Ascending aorta (tissue), 2 donors: Measurements from ENCODE around the gene TTC13. TPM values are rescaled to one million over a fixed set of nuclear protein-coding genes. Genes with fewer than 3 reads are reported as not detected.

Experiments
- DNase-seq, 2 donors: peaks; one replicate each; pipeline ENCODE4 v3.0.0-alpha.2; 2019; ENCODE audit warnings: low spot score in 2 of 2
- H3K27ac ChIP-seq, 2 donors: fragments of 200-600 bp; sonication (generic); one replicate each; pipeline ENCODE4 v1.5.1; 2016 to 2017; ENCODE audit warnings: mild to moderate bottlenecking in 1 of 2
- H3K27me3 ChIP-seq: fragments of 200-600 bp; sonication (generic); one replicate; pipeline ENCODE4 v1.5.1; 2017
- H3K36me3 ChIP-seq, 2 donors: fragments of 200-600 bp; sonication (generic); one replicate each; pipeline ENCODE4 v1.5.1; 2016
- H3K4me1 ChIP-seq, 2 donors: fragments of 200-600 bp; sonication (generic); one replicate each; pipeline ENCODE4 v1.5.1; 2016 to 2017; ENCODE audit warnings: mild to moderate bottlenecking in 1 of 2
- H3K4me3 ChIP-seq, 2 donors: fragments of 200-600 bp; sonication (generic); one replicate each; pipeline ENCODE4 v1.5.1; 2016 to 2017; ENCODE audit warnings: mild to moderate bottlenecking in 1 of 2
- H3K9me3 ChIP-seq, 2 donors: fragments of 200-600 bp; sonication (generic); one replicate each; pipeline ENCODE4 v1.5.1; 2016
- CTCF ChIP-seq, 3 experiments: fragments of 200-600 bp in 2 of 3; fragments of 450-650 bp in 1 of 3; sonication (generic) in 2 of 3; IDR thresholded peaks; one replicate each; pipeline ENCODE4 v1.5.1; 2016 to 2019; ENCODE audit warnings: antibody characterized with exemption in 3 of 3, mild to moderate bottlenecking in 1 of 3, moderate library complexity in 1 of 3
- intact Hi-C: fragments of 100-400 bp; cut with DNase I; formaldehyde crosslinking; loops from one replicate; pipeline ENCODE4 v1.15.1; 2023
- total RNA-seq: library from RNA; depleted of rRNA; stranded (reverse); fragments of >200 nt; gene quantifications from one replicate; pipeline ENCODE4 v1.1.0, GENCODE V29; 2016

TTC13 gene
- total RNA-seq, 1 donor from 2014 or later: 21.5 TPM

GRCh38 chr1:230861970-230862595 lies 116.6 kb downstream of the TTC13 start:
- TF ChIP-seq CTCF (IDR thresholded peaks at IDR 0.05): no peak
- peaks cover 12 to 76% of the 10 kb centered on the region in 2 donors for H3K4me1 ChIP-seq
- peak overlapping the region; percentile 96 to 99 for H3K27ac ChIP-seq
- H3K9me3 ChIP-seq: no peaks in the 10 kb centered on the region
- peaks cover 0 to 6% of the 10 kb centered on the region in 2 donors for H3K36me3 ChIP-seq
- no peak for DNase-seq
- H3K4me3 ChIP-seq: no peak overlapping the region
- intact Hi-C loops: loop anchor here (10.0 kb wide), 2 partner anchors 217 to 663 kb away; partner anchors contain the start of genes COG2 and TSNAX
- H3K27me3 ChIP-seq: no peaks in the 10 kb centered on the region

GRCh38 chr1:230861489-230861888 lies 117.2 kb downstream of the TTC13 start:
- Histone ChIP-seq H3K36me3 (peaks cover 0 to 6% of the 10 kb centered on the region in 2 donors), H3K4me3 (no peak overlapping the region), H3K9me3 (no peaks in the 10 kb centered on the region), H3K4me1 (peaks cover 15 to 82% of the 10 kb centered on the region in 2 donors), H3K27ac (peak overlapping the region; percentile 96 to 99), H3K27me3 (no peaks in the 10 kb centered on the region)
- no peak for TF ChIP-seq CTCF (IDR thresholded peaks at IDR 0.05)
- DNase-seq: no peak
- intact Hi-C loops: loop anchor here (10.0 kb wide), 2 partner anchors 217 to 663 kb away; partner anchors contain the start of genes COG2 and TSNAX

- Histone ChIP-seq H3K9me3 (no peaks in the 10 kb centered on the region), H3K27me3 (no peaks in the 10 kb centered on the region), H3K4me3 (no peak overlapping the region), H3K4me1 (peaks cover 21 to 89% of the 10 kb centered on the region in 2 donors), H3K36me3 (peaks cover 0 to 6% of the 10 kb centered on the region in 2 donors), H3K27ac (peak overlapping the region; percentile 96 to 99)
- no peak for TF ChIP-seq CTCF (IDR thresholded peaks at IDR 0.05)
- intact Hi-C loops: loop anchor here (10.0 kb wide), 2 partner anchors 216 to 664 kb away; partner anchors contain the start of genes COG2 and TSNAX
- DNase-seq: no peak
These were observed 117.9 kb downstream of the TTC13 start for GRCh38 chr1:230860617-230861384.

GRCh38 chr1:230858918-230859729 lies 119.5 kb downstream of the TTC13 start:
- H3K36me3 ChIP-seq: peaks cover 6 to 18% of the 10 kb centered on the region in 2 donors
- intact Hi-C loops: no loop called here
- H3K9me3 ChIP-seq: no peaks in the 10 kb centered on the region
- H3K4me3 ChIP-seq: peak overlapping the region in 1 of 2 donors; percentile 7
- H3K4me1 ChIP-seq: peaks cover 17 to 88% of the 10 kb centered on the region in 2 donors
- peak overlapping the region; percentile 96 to 99 for H3K27ac ChIP-seq
- DNase-seq: no peak
- no peak for TF ChIP-seq CTCF (IDR thresholded peaks at IDR 0.05)
- H3K27me3 ChIP-seq: no peaks in the 10 kb centered on the region

- peak overlapping the region in 1 of 2 donors; percentile 7 for H3K4me3 ChIP-seq
- no peak for DNase-seq
- TF ChIP-seq CTCF (IDR thresholded peaks at IDR 0.05): no peak
- H3K27ac ChIP-seq: peak overlapping the region; percentile 96 to 99
- H3K27me3 ChIP-seq: no peaks in the 10 kb centered on the region
- H3K9me3 ChIP-seq: no peaks in the 10 kb centered on the region
- H3K4me1 ChIP-seq: peaks cover 16 to 84% of the 10 kb centered on the region in 2 donors
- intact Hi-C loops: no loop called here
- peaks cover 7 to 25% of the 10 kb centered on the region in 2 donors for H3K36me3 ChIP-seq
These were observed 120.3 kb downstream of the TTC13 start for GRCh38 chr1:230858236-230858820.
